GM19372 (cell line): ENCODE results near the gene KRTAP13-3.

ENCODE experiments used
- ATAC-seq: cut with Tn5 transposase; IDR thresholded peaks from one replicate; pipeline ENCODE4 v1.9.1; 2021; ENCODE audit warnings: mild to moderate bottlenecking, low read depth, moderate library complexity; ENCODE audit not compliant: unreplicated experiment

Gene KRTAP13-3

GRCh38 chr21:30425826-30426225, at the start of gene KRTAP13-3:
Gene KRTAP13-3 (minus strand): TSS chr21:30425926. CDS start chr21:30425912, 14 bp downstream.
- ATAC-seq, result no peak

GRCh38 chr21:30468900-30469714, 43.4 kb upstream of the KRTAP13-3 start:
- no peak for ATAC-seq

- no peak for ATAC-seq
These were observed 38.0 kb upstream of the KRTAP13-3 start for GRCh38 chr21:30463713-30464112.

- no peak for ATAC-seq
These were observed 22.8 kb upstream of the KRTAP13-3 start for GRCh38 chr21:30448514-30448913.

- no peak for ATAC-seq
These were observed 21.3 kb upstream of the KRTAP13-3 start for GRCh38 chr21:30447056-30447455.

- ATAC-seq, result no peak
These were observed 18.5 kb upstream of the KRTAP13-3 start for GRCh38 chr21:30444204-30444603.

- no peak for ATAC-seq
These were observed 17.5 kb upstream of the KRTAP13-3 start for GRCh38 chr21:30443226-30443625.

GRCh38 chr21:30439975-30440374, 14.2 kb upstream of the KRTAP13-3 start, which contains the start of gene KRTAP15-1:
Gene KRTAP15-1 (plus strand): TSS chr21:30440275. CDS start chr21:30440328, 53 bp downstream.
- no peak for ATAC-seq

GRCh38 chr21:30437010-30437565, 11.4 kb upstream of the KRTAP13-3 start:
- ATAC-seq, result no peak

- no peak for ATAC-seq
These were observed 8.4 kb upstream of the KRTAP13-3 start for GRCh38 chr21:30434033-30434631.

- ATAC-seq, result no peak
These were observed 4.5 kb upstream of the KRTAP13-3 start, which contains the start of gene KRTAP13-4 for GRCh38 chr21:30430170-30430655. Gene KRTAP13-4 (plus strand): TSS chr21:30430220. CDS start chr21:30430276, 56 bp downstream.

- ATAC-seq, result no peak
These were observed 1.0 kb upstream of the KRTAP13-3 start for GRCh38 chr21:30426731-30427130.

GRCh38 chr21:30415993-30416392, 9.7 kb downstream of the KRTAP13-3 start:
- no peak for ATAC-seq

GRCh38 chr21:30408782-30409494, 16.8 kb downstream of the KRTAP13-3 start:
- ATAC-seq, result no peak

GRCh38 chr21:30395731-30396130, 30.0 kb downstream of the KRTAP13-3 start, which contains the start of gene KRTAP13-1:
Gene KRTAP13-1 (plus strand): TSS chr21:30396031. CDS start chr21:30396087, 56 bp downstream.
- no peak for ATAC-seq

GRCh38 chr21:30391492-30392025, 34.2 kb downstream of the KRTAP13-3 start:
- ATAC-seq, result no peak

GRCh38 chr21:30382201-30382600, 43.5 kb downstream of the KRTAP13-3 start:
- ATAC-seq, result no peak
